GM19452 (cell line): ENCODE results near the gene TTC24.

Source experiments
- ATAC-seq: cut with Tn5 transposase; IDR thresholded peaks from one replicate; pipeline ENCODE4 v1.9.1; 2021; ENCODE audit not compliant: unreplicated experiment

The TTC24 gene

DNA sequence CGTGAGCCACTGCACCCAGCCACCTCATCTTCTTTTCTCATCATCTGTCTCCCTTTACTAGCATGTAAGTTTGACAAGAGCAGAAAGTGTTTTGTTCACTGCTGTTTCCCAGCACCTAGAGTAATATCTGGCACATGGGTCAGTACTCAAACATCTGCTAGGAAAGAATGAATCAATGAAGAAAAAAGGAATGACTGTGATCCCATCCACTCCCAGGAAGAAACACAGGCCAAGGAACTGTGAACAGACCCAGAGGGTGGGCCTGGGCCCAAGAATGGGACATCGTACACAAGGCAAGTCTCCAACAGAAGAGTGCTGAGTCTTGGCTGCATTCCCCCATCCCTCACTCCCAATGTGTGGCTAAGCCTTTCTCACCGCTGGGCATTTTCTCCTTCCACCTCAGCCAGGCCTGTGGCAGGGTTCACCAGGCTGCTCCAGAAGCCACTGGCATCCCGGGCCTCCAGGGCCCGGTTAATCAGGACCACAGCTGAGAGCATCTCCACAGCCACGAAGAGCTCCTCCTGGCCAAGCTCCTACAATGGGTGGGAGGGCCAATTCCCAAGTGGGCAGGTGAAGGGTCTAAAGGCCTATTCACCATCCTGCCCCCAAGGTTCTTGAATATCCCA lies 25.6 kb upstream of the TTC24 start:
- ATAC-seq = no peak

- ATAC-seq = no peak
These were observed 24.6 kb upstream of the TTC24 start for GRCh38 chr1:156554971-156555370.

- no peak for ATAC-seq
These were observed 23.8 kb upstream of the TTC24 start for GRCh38 chr1:156555715-156556114.

- ATAC-seq = no peak
These were observed 23.2 kb upstream of the TTC24 start for GRCh38 chr1:156556354-156556753.

- no peak for ATAC-seq
These were observed 20.3 kb upstream of the TTC24 start for GRCh38 chr1:156559086-156559796.

DNA sequence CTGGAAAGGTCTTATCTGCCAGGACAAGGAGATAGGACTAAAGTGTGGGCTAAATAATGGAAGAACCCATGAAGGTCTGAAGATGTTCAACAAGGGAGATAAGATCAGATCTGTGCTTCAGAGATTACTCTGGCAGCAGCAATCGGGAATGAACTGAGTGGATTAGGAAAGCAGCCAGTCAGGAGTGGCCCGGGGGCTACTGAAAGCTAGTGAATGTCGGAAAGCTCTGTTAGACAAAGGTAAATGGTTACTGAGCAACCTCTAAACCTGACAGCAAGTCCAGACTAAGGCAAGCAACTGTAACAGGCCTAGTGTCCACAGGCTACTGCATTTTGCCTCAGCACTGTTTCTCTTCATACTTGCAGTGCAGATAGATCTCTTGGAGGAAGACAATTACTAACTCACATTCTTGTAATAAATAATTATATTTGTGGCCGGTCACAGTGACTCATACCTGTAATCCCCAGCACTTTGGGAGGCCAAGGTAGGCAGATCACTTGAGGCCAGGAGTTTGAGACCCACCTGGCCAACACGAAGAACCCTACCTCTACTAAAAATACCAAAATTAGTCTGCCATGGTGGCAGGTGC lies 19.6 kb upstream of the TTC24 start:
- ATAC-seq = no peak

- no peak for ATAC-seq
These were observed 18.8 kb upstream of the TTC24 start for GRCh38 chr1:156560585-156561163.

- ATAC-seq = no peak
These were observed 14.0 kb upstream of the TTC24 start for GRCh38 chr1:156565519-156565918.

DNA sequence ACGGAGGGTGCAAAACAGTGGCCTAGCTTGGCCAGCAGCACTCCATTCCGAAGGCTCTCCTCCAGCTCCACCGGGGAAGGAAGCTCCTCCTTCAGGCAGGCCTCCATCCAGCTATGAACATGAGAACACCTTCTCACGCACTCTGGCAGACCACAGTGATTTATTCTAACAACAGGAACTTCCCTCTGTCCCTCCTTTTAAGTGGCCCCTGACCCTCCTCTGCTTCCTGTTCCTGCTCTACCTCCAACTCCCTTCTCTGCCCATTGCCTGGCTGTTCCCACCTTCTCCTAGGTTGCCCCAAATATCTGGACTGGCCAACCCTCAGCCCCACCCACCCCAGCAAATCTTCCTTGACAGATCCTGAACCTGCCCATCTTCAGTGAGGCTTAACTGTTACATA lies 13.1 kb upstream of the TTC24 start:
- ATAC-seq = no peak

DNA sequence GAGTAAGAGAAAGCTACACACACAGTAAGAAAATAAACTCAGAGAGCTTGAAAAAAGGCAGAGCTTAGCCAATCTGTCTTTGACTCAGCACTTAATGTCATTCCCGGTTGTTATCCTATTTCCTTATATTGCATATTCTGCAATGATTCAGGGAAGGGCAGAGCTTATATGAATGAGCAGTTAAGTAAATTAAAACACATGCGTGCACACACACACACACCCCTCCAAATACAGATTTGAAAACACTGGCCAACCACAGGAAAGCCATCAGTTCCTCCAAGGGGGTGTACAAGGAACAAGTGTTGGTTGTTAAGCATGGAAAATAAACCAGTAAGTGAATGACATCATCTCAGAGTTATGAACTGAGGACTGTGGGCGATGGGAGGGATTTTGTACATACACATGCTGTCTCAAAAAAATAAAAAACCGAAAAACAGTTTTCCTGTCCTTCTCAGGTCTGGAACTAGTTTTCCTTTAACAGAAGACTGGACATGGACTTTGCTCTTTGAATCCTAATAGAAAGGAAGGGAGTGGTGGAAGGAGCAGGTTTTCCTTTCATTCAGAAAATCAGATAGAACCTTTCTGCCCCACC lies 8.2 kb upstream of the TTC24 start:
- ATAC-seq = no peak

GRCh38 chr1:156571919-156572662 lies 7.4 kb upstream of the TTC24 start, which contains the start of gene IQGAP3:
IQGAP3 (minus strand) TSS chr1:156572565; CDS start chr1:156572529, 36 bp downstream.
- ATAC-seq = no peak

- ATAC-seq = no peak
These were observed 6.9 kb upstream of the TTC24 start for GRCh38 chr1:156572663-156573018.

- ATAC-seq = no peak
These were observed 5.4 kb upstream of the TTC24 start for GRCh38 chr1:156574039-156574633.

GRCh38 chr1:156577550-156577949 lies 2.0 kb upstream of the TTC24 start:
- no peak for ATAC-seq

GRCh38 chr1:156578055-156578454 lies 1.5 kb upstream of the TTC24 start:
- ATAC-seq = no peak

DNA sequence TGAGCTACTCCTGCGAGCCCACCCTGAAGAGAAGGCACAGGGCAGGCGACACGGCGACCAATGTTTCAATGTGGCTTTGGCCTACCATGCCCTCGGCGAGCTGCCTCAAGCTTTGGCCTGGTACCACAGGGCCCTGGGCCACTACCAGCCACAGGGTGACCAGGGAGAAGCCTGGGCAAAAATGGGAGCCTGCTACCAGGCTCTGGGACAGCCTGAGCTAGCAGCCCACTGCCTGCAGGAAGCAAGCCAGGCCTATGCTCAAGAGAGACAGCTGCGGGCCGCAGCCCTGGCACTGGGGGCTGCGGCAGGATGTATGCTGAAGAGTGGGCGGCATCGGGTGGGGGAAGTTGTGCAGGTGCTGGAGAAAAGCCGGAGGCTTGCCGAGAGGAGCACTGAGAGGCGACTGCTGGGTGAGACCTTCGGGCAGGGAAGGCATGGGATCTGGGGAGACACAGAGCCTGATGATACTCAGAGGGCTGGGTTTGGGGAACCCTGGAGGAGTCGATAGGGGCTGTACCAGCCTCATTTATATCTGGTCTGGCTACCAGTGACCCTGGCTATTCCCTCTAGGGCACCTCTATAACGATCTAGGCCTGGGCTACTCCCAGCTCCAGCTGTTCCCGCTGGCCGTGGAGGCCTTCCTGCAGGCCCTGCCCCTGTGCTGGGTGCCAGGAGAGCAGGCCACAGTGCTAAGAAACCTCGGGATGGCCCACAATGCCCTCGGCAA lies 2.3 kb downstream of the TTC24 start:
- ATAC-seq = no peak

DNA sequence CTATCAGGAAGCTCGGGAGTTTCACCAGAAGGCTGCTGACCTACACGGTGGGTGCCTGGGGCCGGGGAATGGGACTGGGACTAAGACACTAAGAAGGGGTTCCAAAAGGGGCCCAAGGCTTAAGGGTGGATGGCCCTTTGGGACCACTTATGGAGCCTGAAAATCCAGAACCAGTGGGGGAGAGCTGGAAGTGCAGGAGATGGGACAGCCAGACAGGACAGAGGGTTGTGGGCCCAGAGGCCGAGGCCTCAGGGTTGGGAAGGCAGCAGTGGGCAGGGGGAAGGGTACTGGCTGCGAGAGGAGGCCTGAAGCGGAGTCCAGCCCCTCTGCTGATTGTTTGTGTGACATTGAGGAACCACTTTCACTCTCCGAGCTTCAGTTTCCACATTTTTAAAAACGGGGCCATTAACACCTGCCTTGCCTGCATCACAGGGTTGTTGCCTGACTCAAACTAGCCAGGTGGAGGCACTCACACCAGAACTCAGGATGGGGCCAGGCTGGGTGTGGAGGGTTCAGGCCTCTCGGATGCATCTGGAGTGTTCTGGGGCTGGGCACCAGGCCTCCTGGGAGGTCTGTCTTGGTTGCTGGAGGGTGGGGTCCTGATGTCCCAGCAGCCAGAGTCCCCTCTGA lies 3.0 kb downstream of the TTC24 start:
- no peak for ATAC-seq

DNA sequence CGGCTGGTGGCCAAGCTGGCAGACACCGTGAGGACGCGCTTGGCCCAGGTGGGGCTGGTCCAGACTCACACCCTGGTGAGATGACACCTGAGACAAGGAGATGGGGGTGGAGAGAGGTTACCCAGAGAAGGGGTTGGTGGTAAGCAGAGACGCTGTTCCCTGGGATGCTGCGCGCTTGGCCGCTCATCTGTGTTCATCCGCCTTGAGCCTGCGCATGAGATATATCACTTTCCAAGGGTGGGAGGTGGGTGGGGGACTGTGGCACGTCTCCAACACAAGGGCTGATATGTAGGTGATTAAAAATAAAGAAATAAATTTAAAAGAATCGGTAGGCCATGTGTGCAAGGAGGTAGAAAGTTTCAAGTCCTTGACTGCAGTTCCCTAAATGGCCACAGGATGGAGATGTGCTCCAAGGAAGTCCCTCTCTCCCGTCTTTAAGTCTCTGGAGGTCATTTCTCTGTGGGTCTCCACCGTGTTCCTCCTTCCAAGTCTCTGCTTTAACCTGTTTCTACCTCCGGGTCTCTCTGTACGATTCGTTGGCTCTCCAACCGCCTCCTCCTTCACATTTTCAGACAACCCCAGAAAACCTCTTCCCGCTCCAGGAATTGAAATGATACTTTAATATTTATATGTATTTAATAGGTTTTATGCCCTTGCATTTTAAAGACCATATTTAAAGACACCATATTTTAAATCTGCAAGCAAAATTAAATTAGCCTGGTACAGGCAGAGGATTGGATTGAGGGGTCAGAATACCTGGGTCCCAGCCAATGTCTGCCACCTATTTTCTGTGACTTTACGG lies 4.5 kb downstream of the TTC24 start:
- no peak for ATAC-seq

DNA sequence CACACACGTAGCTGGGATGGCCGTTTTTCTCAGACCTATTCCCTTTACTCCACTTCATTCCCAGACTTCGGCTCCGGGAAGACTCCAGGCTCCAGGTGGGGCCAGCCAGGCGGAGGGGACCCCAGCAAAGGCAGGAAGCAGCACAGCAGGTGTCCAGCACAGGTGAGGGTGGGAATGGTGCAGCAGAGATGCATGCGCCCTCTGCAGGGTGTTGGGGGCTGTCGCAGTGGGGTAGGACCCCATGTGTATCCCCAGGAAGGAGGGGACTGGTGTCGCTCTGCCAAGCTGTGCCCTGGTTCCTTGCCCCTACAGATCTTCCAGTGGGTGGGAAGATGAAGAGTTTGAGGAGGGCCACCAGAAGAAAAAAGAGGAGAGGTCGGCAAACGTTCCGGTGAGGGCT lies 5.3 kb downstream of the TTC24 start:
- ATAC-seq = no peak
